ENCODE data around the gene CRYBG3.

GRCh38 chr3:97991293-97991682 is 169.5 kb downstream of the CRYBG3 start:
- no peak for TF ChIP-seq CTCF (IDR thresholded peaks at IDR 0.05; ENCODE audit: borderline replicate concordance, extremely low read depth, low read length, poor library complexity, severe bottlenecking)
- TF ChIP-seq EZH2 (IDR thresholded peaks at IDR 0.05; ENCODE audit: borderline replicate concordance, low read depth, low read length, severe bottlenecking), result no peak
